Caco-2 (cell line): Measurements from ENCODE around the gene RGS7. TPM values are rescaled to one million over a fixed set of nuclear protein-coding genes. Genes with fewer than 3 reads are reported as not detected.
"Not testable (repeated sequence)": the region's sequence is repeated elsewhere in the genome, so short reads cannot be mapped to it uniquely, and the experiment has no call there.

Source experiments
- BruUV-seq: library from RNA; stranded (reverse); fragments of 400-500 nt; replicated peaks from 2 replicates; lab custom pipeline; 2021; lab: Mats Ljungman, UMichigan
- CTCF ChIA-PET: fragments of 300-600 bp; sonication (Branson Sonifier 250); formaldehyde crosslinking; loops from one replicate; lab custom pipeline; 2022; ENCODE audit warnings: antibody characterized with exemption; lab: Charles Lee
- POLR2A ChIA-PET: fragments of 300-600 bp; sonication (Branson Sonifier 250); formaldehyde crosslinking; loops from one replicate; lab custom pipeline; 2022; ENCODE audit warnings: antibody characterized with exemption; lab: Charles Lee
- DNase-seq, 2 experiments: peaks; one replicate each; pipeline versions ENCODE4 v3.0.0 to v3.0.0-alpha.2; 2020 to 2022
- H3K27me3 ChIP-seq: replicated peaks from 2 replicates; pipeline ENCODE4 v1.6.0; 2011; ENCODE audit warnings: low read length; ENCODE audit not compliant: control insufficient read depth, insufficient read depth
- H3K36me3 ChIP-seq: 2 replicates; pipeline ENCODE4 v1.5.1; 2011; ENCODE audit warnings: low read length; ENCODE audit not compliant: control insufficient read depth, insufficient read depth
- H3K4me1 ChIP-seq: fragments of 250-450 bp; sonication (Bioruptor Pico); 2 replicates; pipeline ENCODE4 v1.5.1; 2020; ENCODE audit warnings: mild to moderate bottlenecking
- H3K4me3 ChIP-seq: 2 replicates; pipeline ENCODE4 v1.5.1; 2011; ENCODE audit warnings: low read depth, mild to moderate bottlenecking, control low read depth, low read length
- H3K9me3 ChIP-seq: fragments of 250-450 bp; sonication (Bioruptor Pico); 2 replicates; pipeline ENCODE4 v1.5.1; 2020; ENCODE audit warnings: mild to moderate bottlenecking, moderate library complexity
- H3K27ac Mint-ChIP-seq: one replicate; pipeline ENCODE4 v1.8.0; 2022; ENCODE audit warnings: mixed read lengths; ENCODE audit not compliant: unreplicated experiment
- H3K27me3 Mint-ChIP-seq: one replicate; pipeline ENCODE4 v1.8.0; 2022; ENCODE audit warnings: mixed read lengths; ENCODE audit not compliant: insufficient read depth, unreplicated experiment
- H3K36me3 Mint-ChIP-seq: one replicate; pipeline ENCODE4 v1.8.0; 2022; ENCODE audit warnings: mild to moderate bottlenecking, mixed read lengths; ENCODE audit not compliant: insufficient read depth, unreplicated experiment
- H3K4me1 Mint-ChIP-seq: one replicate; pipeline ENCODE4 v1.8.0; 2022; ENCODE audit warnings: low read depth, mixed read lengths; ENCODE audit not compliant: unreplicated experiment
- H3K4me3 Mint-ChIP-seq: one replicate; pipeline ENCODE4 v1.8.0; 2022; ENCODE audit warnings: mild to moderate bottlenecking, moderate library complexity, mixed read lengths; ENCODE audit not compliant: unreplicated experiment
- H3K9me3 Mint-ChIP-seq: one replicate; pipeline ENCODE4 v1.8.0; 2022; ENCODE audit warnings: mixed read lengths; ENCODE audit not compliant: unreplicated experiment
- CTCF ChIP-seq, 2 experiments: fragments of 200-600 bp in 1 of 2; IDR thresholded peaks; 1 replicate in 1 of 2; 2 replicates in 1 of 2; pipeline versions ENCODE4 v1.5.1 to v1.8.0; 2011 to 2022; ENCODE audit warnings: antibody characterized with exemption in 1 of 2, control low read depth in 1 of 2, inconsistent platforms in 1 of 2, low read depth in 1 of 2, low read length in 1 of 2, mild to moderate bottlenecking in 1 of 2, moderate library complexity in 1 of 2; ENCODE audit not compliant: insufficient read depth in 1 of 2, severe bottlenecking in 1 of 2, unreplicated experiment in 1 of 2
- intact Hi-C: fragments of 100-400 bp; cut with micrococcal nuclease; formaldehyde crosslinking; loops from one replicate; pipeline ENCODE4 v1.10.0; 2022; ENCODE audit not compliant: unreplicated experiment
- total RNA-seq: library from RNA; stranded (reverse); gene quantifications from 2 replicates; pipeline ENCODE4 v1.2.3, GENCODE V29; 2022

Gene RGS7
- total RNA-seq, 1 experiment from 2014 or later: not detected

- CTCF ChIA-PET, H3K27ac Mint-ChIP-seq, POLR2A ChIA-PET, H3K27me3 ChIP-seq, H3K36me3 ChIP-seq, DNase-seq, H3K4me3 ChIP-seq, H3K4me1 ChIP-seq, H3K4me1 Mint-ChIP-seq, H3K27me3 Mint-ChIP-seq, intact Hi-C loops, H3K4me3 Mint-ChIP-seq, H3K9me3 ChIP-seq, BruUV-seq, H3K36me3 Mint-ChIP-seq: not testable (repeated sequence)
- peaks cover 10% of the 10 kb centered on the region for H3K9me3 Mint-ChIP-seq
Measured at GRCh38 chr1:240758777-240759176, 598.2 kb downstream of the RGS7 start.

GRCh38 chr1:240758296-240758695 lies 598.7 kb downstream of the RGS7 start:
- no peaks in the 10 kb centered on the region for H3K27me3 ChIP-seq
- DNase-seq: no peak
- no peaks in the 10 kb centered on the region for H3K27me3 Mint-ChIP-seq
- H3K4me1 ChIP-seq: no peaks in the 10 kb centered on the region
- intact Hi-C loops: no loop called here
- no peak overlapping the region for H3K27ac Mint-ChIP-seq
- ChIA-PET CTCF (no interaction called here), POLR2A (no interaction called here)
- H3K9me3 Mint-ChIP-seq: peaks cover 12% of the 10 kb centered on the region
- no peaks in the 10 kb centered on the region for H3K4me1 Mint-ChIP-seq
- no peak overlapping the region for H3K4me3 ChIP-seq
- no peak for TF ChIP-seq CTCF (IDR thresholded peaks at IDR 0.05; ENCODE audit: insufficient read depth in 1 of 2, low read depth in 1 of 2, low read length in 1 of 2, severe bottlenecking in 1 of 2, unreplicated experiment in 1 of 2)
- BruUV-seq: no TSS peak
- no peaks in the 10 kb centered on the region for H3K36me3 Mint-ChIP-seq
- peaks cover 1% of the 10 kb centered on the region; the same call in 1 of the 2 replicates for H3K9me3 ChIP-seq
- H3K4me3 Mint-ChIP-seq: no peak overlapping the region
- H3K36me3 ChIP-seq: no peaks in the 10 kb centered on the region

GRCh38 chr1:240747907-240748306 lies 609.1 kb downstream of the RGS7 start:
- H3K27ac Mint-ChIP-seq: no peak overlapping the region
- H3K36me3 ChIP-seq: no peaks in the 10 kb centered on the region
- POLR2A ChIA-PET: no interaction called here
- TF ChIP-seq CTCF (IDR thresholded peaks at IDR 0.05; ENCODE audit: insufficient read depth in 1 of 2, low read depth in 1 of 2, low read length in 1 of 2, severe bottlenecking in 1 of 2, unreplicated experiment in 1 of 2): no peak
- H3K9me3 ChIP-seq: no peaks in the 10 kb centered on the region
- H3K4me3 Mint-ChIP-seq: no peak overlapping the region
- BruUV-seq: no TSS peak
- H3K9me3 Mint-ChIP-seq: no peaks in the 10 kb centered on the region
- intact Hi-C loops: no loop called here
- no peaks in the 10 kb centered on the region for H3K36me3 Mint-ChIP-seq
- no peaks in the 10 kb centered on the region for H3K27me3 Mint-ChIP-seq
- no peaks in the 10 kb centered on the region for H3K4me1 Mint-ChIP-seq
- DNase-seq: no peak
- peaks cover 5% of the 10 kb centered on the region; the same call in 1 of the 2 replicates for H3K4me1 ChIP-seq
- CTCF ChIA-PET: interaction anchor here (0.6 kb wide), 1 partner anchor 115 kb away, joined by 3 read pairs; no protein-coding TSS in a partner anchor
- no peaks in the 10 kb centered on the region for H3K27me3 ChIP-seq
- no peak overlapping the region for H3K4me3 ChIP-seq

- H3K9me3 ChIP-seq: no peaks in the 10 kb centered on the region
- H3K4me3 ChIP-seq: no peak overlapping the region
- H3K36me3 Mint-ChIP-seq: no peaks in the 10 kb centered on the region
- H3K27ac Mint-ChIP-seq: no peak overlapping the region
- no peak overlapping the region for H3K4me3 Mint-ChIP-seq
- CTCF ChIA-PET: no interaction called here
- no peaks in the 10 kb centered on the region for H3K27me3 ChIP-seq
- no peak for TF ChIP-seq CTCF (IDR thresholded peaks at IDR 0.05; ENCODE audit: insufficient read depth in 1 of 2, low read depth in 1 of 2, low read length in 1 of 2, severe bottlenecking in 1 of 2, unreplicated experiment in 1 of 2)
- intact Hi-C loops: loop anchor here (1.0 kb wide), 1 partner anchor 40 kb away; no protein-coding TSS in a partner anchor
- peaks cover 5% of the 10 kb centered on the region; the same call in 1 of the 2 replicates for H3K4me1 ChIP-seq
- H3K4me1 Mint-ChIP-seq: no peaks in the 10 kb centered on the region
- POLR2A ChIA-PET: no interaction called here
- no TSS peak for BruUV-seq
- H3K27me3 Mint-ChIP-seq: no peaks in the 10 kb centered on the region
- H3K36me3 ChIP-seq: no peaks in the 10 kb centered on the region
- no peak for DNase-seq
- no peaks in the 10 kb centered on the region for H3K9me3 Mint-ChIP-seq
Measured at GRCh38 chr1:240743705-240744104, 613.3 kb downstream of the RGS7 start.
